HG03025 (cell line): Measurements from ENCODE around the gene GNG7.
A peak's percentile ranks its signal among the peaks of the same experiment; 100 is the strongest.

Experiments used
- ATAC-seq: cut with Tn5 transposase; IDR thresholded peaks from one replicate; pipeline ENCODE4 v1.9.1; 2021; ENCODE audit warnings: mild to moderate bottlenecking, moderate library complexity; ENCODE audit not compliant: unreplicated experiment, low FRiP score

GNG7 gene

DNA sequence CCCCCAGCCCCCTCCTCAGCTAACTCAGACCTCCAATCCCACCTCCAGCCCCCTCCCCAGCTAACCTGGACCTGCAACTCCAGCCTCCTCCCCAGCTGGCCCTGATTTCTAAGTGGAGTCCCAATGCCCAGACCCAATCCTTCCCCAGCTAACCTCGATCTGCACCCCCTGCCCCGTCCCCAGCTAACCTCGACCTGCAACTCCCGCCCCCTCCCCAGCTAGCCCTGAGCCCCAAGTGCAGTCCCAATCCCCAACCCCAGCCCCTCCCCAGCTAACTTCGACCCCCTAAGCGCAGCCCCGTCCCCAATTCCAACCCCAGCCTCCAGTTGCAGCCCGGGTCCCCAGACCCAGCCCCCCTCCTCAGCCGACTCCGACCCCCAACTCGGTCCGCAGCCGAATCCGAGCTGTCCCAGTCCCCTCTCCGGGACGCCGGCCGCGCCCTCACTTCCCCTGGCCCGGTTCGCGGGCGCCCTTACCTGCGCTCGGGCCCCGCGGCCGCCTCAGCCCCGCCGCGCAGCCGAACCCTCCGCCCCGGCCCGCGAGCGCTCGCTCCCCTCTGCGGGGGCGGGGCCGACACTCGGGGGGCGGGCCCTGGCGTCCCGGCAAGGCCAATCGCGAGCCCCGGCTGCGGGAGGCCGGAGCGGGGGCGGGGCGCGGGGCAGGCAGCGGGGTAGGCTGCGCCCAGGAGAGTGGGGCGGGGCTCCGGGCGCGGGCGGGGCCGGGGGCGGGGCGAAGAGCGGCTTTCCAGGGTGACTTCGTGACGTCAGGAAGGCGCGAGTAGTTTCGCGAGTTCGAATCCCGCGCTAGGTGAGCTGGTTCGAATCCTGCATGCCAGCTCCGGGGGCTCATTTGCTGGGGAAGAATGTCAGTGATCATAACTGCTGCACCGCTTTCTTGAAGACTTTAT is at the start of gene GNG7:
Gene GNG7, minus strand, starts transcription at position 525 of the 907 bp plus-strand sequence. CDS start 182,006 bp downstream, outside the sequence.
- ATAC-seq, result peak; percentile 55

DNA sequence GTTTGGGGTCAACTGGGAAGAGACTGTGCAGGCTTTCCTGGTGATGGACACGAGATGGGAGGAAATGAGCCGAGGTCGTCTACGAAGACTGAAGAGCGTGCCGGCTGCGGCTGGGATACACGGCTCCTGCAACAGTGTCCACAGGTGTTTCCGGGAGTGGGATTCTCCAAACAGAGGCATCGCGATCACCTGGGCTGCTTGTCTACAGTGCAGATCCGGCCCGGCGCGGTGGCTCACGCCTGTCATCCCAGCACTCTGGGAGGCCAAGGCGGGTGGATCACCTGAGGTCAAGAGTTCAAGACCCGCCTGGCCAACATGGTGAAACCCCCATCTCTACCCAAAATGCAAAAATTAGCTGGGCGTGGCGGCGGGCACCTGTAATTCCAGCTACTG is 48.9 kb upstream of the GNG7 start:
- ATAC-seq, result no peak

DNA sequence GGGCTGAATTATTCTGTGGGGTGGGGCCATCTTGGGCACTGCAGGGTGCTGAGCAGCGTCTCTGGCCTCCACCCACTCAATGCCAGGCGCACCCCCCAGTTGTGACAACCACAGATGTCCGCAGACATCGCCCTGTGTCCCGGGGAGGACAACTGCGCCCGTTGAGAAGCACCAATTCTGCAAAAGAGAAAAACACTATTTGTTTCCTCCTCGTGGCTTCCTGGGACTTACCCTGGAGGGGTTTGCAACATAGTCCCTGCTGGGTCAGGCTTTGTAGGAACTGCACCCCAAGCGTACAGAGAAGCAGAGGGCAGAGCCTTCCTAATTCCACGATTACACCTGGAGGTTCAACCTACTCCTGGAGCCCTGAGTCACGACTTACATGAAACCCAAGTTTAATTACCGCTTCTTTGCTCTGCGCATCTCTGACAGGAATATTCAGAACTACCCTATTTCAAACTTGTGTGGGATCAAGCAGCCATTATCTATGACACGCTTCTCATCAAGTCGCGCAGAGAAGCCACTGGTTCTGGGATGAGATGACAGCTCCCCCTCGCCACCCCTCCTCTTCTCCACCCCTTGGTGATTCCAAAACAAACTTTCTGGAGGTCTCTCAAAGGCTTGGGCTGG is 48.4 kb upstream of the GNG7 start:
- no peak for ATAC-seq

DNA sequence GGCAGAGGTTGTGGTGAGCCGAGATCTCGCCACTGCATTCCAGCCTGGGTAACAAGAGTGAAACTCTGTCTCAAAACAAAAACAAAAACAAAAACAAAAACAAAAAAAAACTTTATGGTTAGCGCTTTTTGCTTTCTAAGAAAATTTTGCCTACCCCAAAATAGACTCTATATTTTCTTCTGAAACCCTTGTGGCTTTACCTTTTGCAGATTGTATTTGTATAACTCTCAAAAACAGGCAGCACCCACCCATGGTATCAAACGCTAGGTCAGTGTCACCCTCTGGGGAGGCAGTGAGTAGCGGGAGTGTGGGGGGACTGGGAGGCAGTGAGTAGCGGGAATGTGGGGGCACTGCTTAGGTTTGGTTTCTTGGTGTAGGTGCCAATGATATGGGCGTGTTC is 44.9 kb upstream of the GNG7 start:
- no peak for ATAC-seq

DNA sequence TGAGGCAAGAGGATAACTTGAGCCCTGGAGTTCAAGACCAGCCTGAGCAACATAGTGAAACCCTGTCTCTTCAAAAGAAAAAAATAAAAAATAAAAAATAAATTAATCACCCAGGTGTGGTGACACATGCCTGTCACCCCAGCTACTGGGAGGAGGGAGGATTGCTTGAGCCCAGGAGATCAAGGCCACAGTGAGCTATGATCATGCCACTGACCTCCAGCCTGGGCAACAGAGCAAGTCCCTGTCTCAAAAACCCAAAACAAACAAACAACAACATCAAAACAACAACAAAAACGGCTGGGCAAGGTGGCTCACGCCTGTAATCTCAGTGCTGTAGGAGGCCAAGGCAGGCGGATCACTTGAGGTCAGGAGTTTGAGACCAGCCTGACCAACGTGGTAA is 41.6 kb upstream of the GNG7 start:
- no peak for ATAC-seq

DNA sequence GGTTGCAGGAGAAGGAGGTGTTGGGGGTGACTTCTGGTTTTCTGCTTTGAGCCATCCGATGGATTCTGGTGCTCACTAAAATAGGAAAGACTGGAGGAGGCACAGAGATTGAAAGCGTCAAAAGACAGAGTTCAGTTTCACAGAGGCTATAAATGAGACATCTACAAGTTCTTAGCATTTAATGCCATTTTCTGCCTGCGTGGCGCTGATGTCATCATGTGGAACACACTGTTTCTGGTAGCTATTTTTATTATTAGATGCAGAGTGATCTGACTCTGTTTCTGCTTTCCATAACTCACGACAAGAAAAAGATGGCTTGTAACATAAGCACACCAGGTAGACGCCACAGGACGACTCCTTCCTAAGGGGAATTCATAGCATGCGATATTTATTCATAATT is 40.6 kb upstream of the GNG7 start:
- no peak for ATAC-seq

DNA sequence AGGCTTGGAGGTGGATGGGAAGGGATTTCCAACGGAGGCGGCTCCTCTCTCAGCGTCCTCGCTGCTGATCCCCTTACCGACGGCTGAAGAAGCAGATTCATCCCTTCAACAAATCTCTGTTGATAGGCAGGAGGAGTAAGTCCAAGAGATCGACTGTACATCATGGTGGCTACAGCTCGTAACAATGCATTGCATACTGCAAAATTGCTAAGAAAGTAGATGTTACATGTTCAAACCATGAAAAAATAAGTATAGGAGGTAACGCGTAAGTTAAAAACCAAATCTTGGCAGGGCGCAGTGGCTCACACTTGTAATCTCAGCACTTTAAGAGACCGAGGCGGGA is 37.8 kb upstream of the GNG7 start:
- no peak for ATAC-seq

DNA sequence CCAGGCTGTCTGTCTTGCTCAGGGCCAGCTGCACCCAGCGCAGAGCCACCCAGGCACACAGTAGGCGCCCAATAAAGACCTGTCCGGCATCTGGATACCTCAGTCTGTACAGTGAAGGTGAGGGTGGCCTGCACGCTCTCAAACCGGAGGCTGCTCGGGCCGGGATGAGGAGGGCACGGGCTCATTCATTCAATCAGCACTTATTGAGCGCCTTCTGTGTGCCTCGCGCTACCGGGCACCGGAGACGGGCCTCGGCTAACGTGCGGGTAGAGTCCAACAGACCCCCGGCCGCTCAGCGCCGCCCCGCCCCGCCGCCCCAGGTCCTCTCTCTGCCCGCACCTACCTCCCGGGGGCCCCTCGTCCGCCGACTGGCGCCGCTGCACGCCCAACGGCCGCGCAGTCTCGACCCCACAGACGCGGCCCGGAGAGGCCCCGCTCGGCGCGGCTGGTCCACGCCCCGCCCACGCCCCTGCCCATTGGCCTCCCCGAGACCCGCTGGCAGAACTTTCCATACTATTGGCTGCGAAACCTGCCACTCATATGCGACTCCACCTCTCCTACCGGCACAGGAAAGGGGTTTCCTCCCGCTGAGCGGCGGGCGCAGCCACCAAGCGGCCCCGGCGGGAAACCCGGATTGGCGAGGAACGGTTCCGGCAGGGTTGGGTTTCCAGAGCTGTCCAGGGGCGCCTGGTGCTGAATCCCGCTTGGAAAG is 37.3 kb upstream of the GNG7 start, which contains the start of gene SLC39A3:
Gene SLC39A3, minus strand, starts transcription at position 416 of the 712 bp plus-strand sequence. CDS start 2,760 bp downstream, outside the sequence.
- ATAC-seq, result peak; percentile 78

DNA sequence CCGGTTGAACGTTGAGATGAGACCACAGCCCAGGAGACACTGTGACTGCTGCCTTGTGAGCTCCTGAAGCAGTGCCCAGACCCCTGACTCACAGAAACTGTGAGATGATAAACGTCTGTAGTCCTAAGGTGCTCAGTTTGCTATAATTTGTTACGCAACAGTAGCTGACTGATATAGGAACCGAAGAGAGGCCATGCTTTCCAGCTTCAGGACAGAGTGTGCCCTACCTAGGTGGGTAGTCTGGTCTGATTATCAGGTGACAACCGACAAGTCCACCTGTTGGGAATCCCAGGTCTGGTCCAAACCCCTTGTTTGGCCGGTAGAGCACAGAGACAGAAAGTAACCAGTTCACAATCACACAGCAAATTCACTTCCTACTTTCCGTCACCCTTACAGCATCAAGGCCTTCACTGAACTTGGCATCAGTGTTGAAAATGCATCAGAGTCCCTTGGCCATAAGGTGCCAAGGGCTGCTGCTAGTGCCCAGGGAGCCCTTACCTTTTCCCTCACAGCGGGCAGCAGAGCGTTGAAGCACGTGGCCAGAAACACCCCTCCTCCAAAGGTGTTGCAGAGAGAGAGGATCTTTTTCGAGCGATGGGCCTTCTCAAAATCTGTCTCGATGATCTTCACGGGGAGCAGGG is 34.2 kb upstream of the GNG7 start:
- no peak for ATAC-seq

DNA sequence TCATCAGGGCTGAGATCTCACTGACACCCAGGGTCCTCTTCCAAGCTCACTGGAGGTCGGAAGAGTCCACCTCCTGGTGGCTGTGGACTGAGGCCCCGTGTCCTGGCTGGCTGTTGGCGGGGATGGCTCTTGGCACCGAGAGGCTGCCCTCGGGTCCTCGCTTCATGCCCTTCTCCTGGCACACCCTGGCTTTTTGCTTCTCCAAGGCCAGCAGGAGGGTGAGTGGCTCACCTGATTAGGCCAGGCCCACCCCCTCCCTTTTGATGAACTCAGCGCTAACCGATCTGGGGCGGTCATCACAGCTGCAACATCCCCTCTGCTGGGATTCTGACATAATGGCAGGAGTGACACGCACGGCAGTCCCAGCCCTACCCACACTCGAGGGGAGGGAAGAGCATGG is 32.9 kb upstream of the GNG7 start:
- ATAC-seq, result no peak

DNA sequence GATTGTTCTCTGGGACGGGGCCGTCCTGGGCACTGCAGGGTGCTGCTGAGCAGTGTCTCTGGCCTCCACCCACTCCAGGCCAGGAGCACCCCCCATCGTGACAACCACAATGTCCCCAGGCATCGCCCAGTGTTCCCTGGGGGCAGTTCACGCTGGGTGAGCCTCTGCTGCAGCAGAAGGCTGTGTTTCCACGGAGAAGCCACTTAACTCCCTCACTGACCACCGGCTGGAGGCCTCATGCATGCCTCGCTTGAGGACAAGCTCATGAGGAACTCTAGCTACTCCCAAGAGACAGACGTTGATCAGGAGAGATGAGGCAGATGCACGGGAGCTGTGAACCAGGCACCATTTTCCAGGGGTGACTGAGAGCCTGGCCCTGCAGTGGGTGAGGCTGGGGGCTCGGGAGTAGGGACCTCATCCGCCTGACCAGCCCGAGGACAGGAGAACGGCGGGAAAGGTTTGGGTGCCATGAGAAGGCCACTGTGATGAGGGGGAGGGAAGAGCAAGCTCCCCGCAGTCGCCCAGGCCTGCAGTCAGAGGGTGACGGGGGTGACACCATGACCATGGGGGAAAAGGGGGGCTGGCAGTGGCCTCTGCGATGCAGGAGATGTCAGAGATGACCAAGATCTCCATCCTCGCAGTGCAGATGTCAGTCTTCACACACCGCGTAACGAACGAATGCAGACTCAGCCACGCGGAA is 32.2 kb upstream of the GNG7 start:
- no peak for ATAC-seq

DNA sequence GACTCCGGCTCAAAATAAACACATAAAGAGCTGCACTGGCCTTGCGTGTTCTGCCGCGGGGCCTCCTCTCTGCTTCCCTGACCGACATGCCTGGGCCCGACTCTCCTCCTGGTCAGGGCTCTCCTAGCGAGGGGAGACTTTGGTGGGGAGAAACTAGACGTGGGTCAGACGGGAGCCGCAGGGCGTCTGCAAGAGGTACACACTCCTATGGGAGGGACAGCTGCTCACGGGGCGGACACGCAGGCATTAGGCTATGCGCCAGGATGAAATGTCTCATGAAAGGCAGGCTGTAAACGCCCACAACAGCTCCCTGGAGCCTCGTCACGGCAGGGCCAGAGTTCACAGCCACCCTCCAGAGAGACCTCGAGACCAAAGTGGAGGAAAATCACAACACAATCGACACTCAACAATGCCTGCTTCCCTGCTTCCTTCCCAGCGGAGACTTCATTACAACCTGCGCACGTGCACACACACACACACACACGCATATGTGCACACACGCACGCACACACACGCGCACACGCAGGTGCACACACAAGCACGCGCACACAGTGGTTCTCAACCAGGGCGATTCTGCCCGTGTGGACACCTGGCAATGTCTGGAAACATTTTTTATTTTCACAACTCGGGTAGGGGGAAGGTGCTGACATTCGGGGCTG is 31.6 kb upstream of the GNG7 start:
- no peak for ATAC-seq

DNA sequence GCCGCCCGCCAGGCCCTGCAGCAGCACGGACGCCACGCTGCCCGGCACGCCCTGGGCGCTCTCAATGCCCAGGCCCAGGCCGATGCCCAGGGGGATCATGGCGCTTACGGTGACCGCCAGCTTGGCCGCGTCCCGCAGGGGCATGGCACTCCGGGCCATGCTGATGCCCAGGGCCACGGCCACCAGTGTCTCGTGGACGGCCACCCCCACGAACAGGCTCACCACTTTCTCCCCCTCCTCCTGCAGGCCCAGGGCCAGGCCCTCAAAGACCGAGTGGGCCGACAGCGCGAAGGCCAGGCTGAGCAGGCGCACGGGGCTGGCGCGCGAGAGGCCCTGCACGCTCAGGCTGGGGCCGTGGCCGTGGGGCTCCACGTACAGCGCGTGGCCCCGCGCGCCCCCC is 30.4 kb upstream of the GNG7 start:
- no peak for ATAC-seq

DNA sequence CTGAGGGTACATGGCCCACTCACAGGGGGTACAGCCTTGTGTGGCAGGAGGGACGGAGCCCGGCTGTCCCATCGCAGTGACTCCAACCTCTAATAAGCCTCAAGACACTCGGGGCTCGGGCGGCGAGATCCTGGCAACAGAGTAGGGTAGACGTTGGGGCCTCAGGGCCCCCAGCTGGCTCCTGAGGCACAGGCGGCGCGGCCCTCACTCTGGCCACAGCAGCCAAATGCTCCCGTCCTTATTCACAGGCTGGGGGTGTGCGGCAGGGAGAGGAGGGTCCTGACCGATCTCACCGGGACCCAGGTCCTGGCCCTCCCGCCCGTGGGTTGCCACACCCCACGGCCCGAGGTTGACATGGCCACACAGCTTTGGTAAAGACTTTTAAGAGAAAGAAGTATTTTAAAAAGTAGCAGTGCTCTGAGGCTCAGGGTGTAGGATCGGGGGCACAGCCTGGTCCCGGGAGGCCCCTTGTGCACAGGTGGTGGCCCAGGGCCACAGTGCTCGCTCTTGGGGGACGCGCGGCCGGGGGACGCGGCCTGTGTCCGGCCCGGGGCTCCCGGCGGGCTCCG is 29.7 kb upstream of the GNG7 start:
- ATAC-seq, result no peak

DNA sequence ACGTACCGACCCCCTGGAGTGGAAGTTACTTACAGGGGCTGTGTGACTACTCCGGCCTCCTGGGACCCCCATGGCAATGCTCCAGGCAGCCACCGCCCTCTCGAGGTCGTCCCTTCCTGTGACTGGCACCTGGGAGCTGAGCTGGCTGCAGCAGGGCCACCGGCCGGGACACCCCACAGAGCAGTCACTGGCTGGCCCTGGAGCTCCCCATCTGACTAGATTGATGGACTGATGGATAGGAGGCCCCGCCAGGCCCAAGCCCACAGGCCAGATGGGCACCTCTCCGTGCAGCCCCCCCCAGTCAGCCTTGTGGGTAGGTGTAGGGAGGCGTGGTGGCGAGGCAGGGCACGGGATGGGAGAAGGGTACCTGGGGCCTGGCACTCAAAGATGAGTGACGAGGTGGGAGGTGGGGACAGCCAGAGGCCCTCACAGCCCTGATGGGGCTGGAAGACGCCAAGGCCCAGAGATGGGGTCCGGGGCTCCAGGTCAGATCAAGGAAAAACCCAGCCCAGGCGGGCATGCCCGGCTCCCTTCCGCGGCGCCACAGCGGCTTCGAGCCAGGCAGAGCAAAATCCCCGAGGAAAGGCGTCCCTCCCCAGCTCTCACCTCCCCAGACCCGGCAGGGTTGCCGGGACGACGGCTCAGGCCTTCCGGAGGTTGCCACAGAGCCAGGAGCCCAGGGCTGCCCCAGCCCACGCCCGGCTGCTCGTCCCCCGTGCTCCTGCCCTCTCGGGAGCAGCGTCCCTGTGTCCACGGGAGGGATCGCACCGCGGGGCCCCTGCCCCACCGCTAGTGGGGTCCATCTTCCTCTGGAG is 28.9 kb upstream of the GNG7 start:
- no peak for ATAC-seq

DNA sequence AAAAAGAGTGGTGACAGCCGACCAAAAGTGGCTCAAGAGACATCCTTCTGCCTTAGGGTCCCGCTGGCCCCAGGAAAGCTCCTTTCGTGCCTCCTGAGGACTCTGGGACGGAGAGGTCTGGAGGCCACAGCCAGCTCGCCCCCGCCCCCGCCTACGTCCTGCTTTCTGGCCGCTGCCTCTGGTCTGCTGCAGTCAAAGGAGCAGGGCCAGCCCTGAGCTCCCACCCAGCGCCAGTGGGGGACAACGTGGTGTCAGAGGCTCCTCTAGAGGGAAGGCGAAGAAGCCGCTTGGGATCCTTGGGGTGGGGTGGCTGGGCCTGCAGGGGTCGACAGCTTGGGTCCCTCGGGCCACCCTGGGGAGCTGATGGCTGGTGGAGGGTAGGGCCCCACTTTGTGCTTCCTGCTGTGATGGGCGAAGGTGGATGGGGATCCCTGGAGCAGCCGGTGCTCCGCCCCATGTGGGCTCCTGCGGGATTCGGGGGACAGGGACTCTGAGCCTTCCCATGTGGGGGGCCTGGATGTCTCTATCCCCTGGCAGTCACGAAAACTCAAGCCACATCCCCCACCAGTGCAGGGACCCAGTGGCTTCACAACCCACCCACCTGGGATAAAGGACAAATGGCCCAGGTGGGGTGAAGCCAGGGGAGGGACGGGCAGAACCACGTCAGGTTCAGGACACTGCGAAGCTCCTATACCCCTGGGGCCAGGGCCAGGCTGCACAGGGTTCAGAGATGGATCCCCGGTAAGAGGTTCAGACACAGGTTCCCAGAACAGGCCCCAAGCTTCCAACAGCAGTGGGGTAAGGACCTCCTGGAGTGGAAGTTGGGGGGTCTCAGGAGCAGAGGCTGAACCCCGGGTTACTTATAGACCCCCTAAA is 27.7 kb upstream of the GNG7 start:
- no peak for ATAC-seq

DNA sequence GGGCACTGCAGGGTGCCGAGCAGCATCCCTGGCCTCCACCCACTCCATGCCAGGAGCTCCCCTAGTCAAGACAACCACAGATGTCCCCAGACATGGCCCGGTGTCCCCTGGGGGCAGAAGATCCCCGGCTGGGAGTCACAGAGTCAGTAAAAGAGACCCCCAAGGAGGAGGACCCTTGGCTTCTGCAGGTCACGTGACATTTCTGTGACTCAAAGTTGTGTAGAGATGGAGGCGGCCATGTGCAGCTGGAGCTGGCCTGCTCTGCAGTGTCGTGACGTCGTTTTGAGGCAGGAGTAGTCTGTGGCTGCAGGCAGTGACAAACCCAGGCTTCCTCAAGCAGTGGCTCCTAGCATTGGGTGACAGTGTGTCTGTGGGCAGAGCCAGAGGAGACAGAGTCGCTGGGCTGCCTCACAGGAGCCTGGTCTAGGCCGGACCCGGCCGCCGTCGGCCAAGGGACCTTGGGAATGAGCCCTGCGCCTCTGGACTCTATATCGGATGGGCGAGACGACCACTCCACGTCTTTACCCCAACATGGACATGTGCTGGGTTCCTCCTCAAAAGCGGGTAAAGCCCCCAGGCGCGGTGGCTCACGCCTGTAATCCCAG is 26.4 kb upstream of the GNG7 start:
- no peak for ATAC-seq
